HEK293 (cell line): ENCODE data around the gene KRT32.

Source experiments
- CTCF ChIA-PET: fragments of 350-600 bp; formaldehyde crosslinking; extraction: SDS; loops from one replicate; lab custom pipeline; 2021; ENCODE audit warnings: antibody characterized with exemption; lab: Yijun Ruan, JAX
- POLR2A ChIA-PET: fragments of 300-600 bp; formaldehyde crosslinking; extraction: SDS; loops from one replicate; lab custom pipeline; 2020; ENCODE audit warnings: antibody characterized with exemption, inconsistent platforms; lab: Yijun Ruan, JAX
- H3K27ac ChIP-seq: fragments of 200-500 bp; sonication (Bioruptor generic); 2 replicates; pipeline ENCODE4 v1.5.1; 2014; ENCODE audit warnings: low read depth, low read length, control low read depth, inconsistent platforms; ENCODE audit errors: extremely low read depth
- H3K36me3 ChIP-seq, 2 experiments: fragments of 200-500 bp in 1 of 2; sonication (Bioruptor generic) in 1 of 2; 1 replicate in 1 of 2; 2 replicates in 1 of 2; pipeline ENCODE4 v1.5.1; 2014 to 2017; ENCODE audit warnings: inconsistent platforms in 2 of 2, low read length in 2 of 2; ENCODE audit not compliant: control insufficient read depth in 2 of 2, insufficient read depth in 1 of 2
- H3K4me1 ChIP-seq: fragments of 200-500 bp; sonication (Bioruptor generic); 2 replicates; pipeline ENCODE4 v1.5.1; 2014; ENCODE audit warnings: mild to moderate bottlenecking, low read length, inconsistent platforms; ENCODE audit not compliant: control insufficient read depth, insufficient read depth
- H3K4me3 ChIP-seq: 2 replicates; pipeline ENCODE4 v1.5.1; 2011; ENCODE audit warnings: low read depth, mild to moderate bottlenecking, control low read depth, low read length, moderate library complexity
- H3K9me3 ChIP-seq: fragments of 200-500 bp; sonication (Bioruptor generic); 2 replicates; pipeline ENCODE4 v1.5.1; 2014; ENCODE audit warnings: low read depth, low read length, inconsistent platforms; ENCODE audit not compliant: control insufficient read depth, insufficient read depth
- MEIS1 ChIP-seq: sonication (generic); formaldehyde crosslinking; IDR thresholded peaks from 2 replicates; pipeline ENCODE4 v1.8.1; 2022; ENCODE audit warnings: missing genetic modification reagents, mild to moderate bottlenecking, borderline replicate concordance
- WT1 ChIP-seq: fragments of 450-650 bp; formaldehyde crosslinking; IDR thresholded peaks from 2 replicates; pipeline ENCODE4 v1.5.1; 2016; ENCODE audit warnings: missing biosample characterization, missing genetic modification characterization
- ZBTB21 ChIP-seq: fragments of 450-650 bp; formaldehyde crosslinking; IDR thresholded peaks from 2 replicates; pipeline ENCODE4 v1.5.1; 2017; ENCODE audit warnings: missing biosample characterization, missing genetic modification characterization
- ZNF146 ChIP-seq: fragments of 450-650 bp; formaldehyde crosslinking; IDR thresholded peaks from 2 replicates; pipeline ENCODE4 v1.5.1; 2016; ENCODE audit warnings: missing biosample characterization, missing genetic modification characterization
- ZNF19 ChIP-seq: fragments of 450-650 bp; formaldehyde crosslinking; IDR thresholded peaks from 2 replicates; pipeline ENCODE4; 2016; ENCODE audit warnings: missing biosample characterization, missing genetic modification characterization, low read depth
- ZNF366 ChIP-seq: fragments of 450-650 bp; formaldehyde crosslinking; conservative IDR thresholded peaks from 2 replicates; pipeline ENCODE4 v1.5.1; 2016; ENCODE audit warnings: missing biosample characterization, missing genetic modification characterization
- ZNF37A ChIP-seq: fragments of 450-650 bp; IDR thresholded peaks from 2 replicates; pipeline ENCODE4 v1.5.1; 2018; ENCODE audit warnings: missing biosample characterization, missing genetic modification characterization
- ZNF404 ChIP-seq: fragments of 450-650 bp; formaldehyde crosslinking; IDR thresholded peaks from 2 replicates; pipeline ENCODE4 v1.5.1; 2017; ENCODE audit warnings: missing biosample characterization, missing genetic modification characterization
- ZNF529 ChIP-seq: fragments of 450-650 bp; formaldehyde crosslinking; IDR thresholded peaks from 2 replicates; pipeline ENCODE4 v1.5.1; 2017; ENCODE audit warnings: missing genetic modification characterization, missing biosample characterization; ENCODE audit not compliant: insufficient replicate concordance
- ZNF548 ChIP-seq: fragments of 450-650 bp; formaldehyde crosslinking; IDR thresholded peaks from 2 replicates; pipeline ENCODE4 v1.5.1; 2016; ENCODE audit warnings: missing biosample characterization, missing genetic modification characterization
- ZNF560 ChIP-seq: fragments of 450-650 bp; formaldehyde crosslinking; IDR thresholded peaks from 2 replicates; pipeline ENCODE4 v1.5.1; 2017; ENCODE audit warnings: missing biosample characterization, missing genetic modification characterization, borderline replicate concordance
- ZNF610 ChIP-seq: fragments of 450-650 bp; formaldehyde crosslinking; IDR thresholded peaks from 2 replicates; pipeline ENCODE4 v1.5.1; 2016; ENCODE audit warnings: missing biosample characterization, missing genetic modification characterization, borderline replicate concordance
- ZNF626 ChIP-seq: fragments of 450-650 bp; sonication (Bioruptor Pico); formaldehyde crosslinking; IDR thresholded peaks from 2 replicates; pipeline ENCODE4 v1.5.1; 2018; ENCODE audit warnings: missing biosample characterization, missing genetic modification characterization, inconsistent platforms
- ZNF654 ChIP-seq: fragments of 450-650 bp; formaldehyde crosslinking; IDR thresholded peaks from 2 replicates; pipeline ENCODE4 v1.5.1; 2016; ENCODE audit warnings: low read depth, missing biosample characterization, missing genetic modification characterization
- TF ChIP-seq, protein P1 (sequence below): fragments of 450-650 bp; formaldehyde crosslinking; IDR thresholded peaks from 2 replicates; pipeline ENCODE4 v1.5.1; 2016; ENCODE audit warnings: missing biosample characterization, missing genetic modification characterization, low read depth
- TF ChIP-seq, protein P2 (sequence below): fragments of 450-650 bp; formaldehyde crosslinking; IDR thresholded peaks from 2 replicates; pipeline ENCODE4 v1.5.1; 2016; ENCODE audit warnings: missing biosample characterization, missing genetic modification characterization, borderline replicate concordance
- TF ChIP-seq, protein P3 (sequence below): fragments of 450-650 bp; formaldehyde crosslinking; IDR thresholded peaks from 2 replicates; pipeline ENCODE4 v1.5.1; 2016; ENCODE audit warnings: missing biosample characterization, missing genetic modification characterization
- TF ChIP-seq, protein P4 (sequence below): fragments of 450-650 bp; formaldehyde crosslinking; IDR thresholded peaks from 2 replicates; pipeline ENCODE4 v1.5.1; 2016; ENCODE audit warnings: missing biosample characterization, missing genetic modification characterization, borderline replicate concordance
- TF ChIP-seq, protein P5 (sequence below): fragments of 450-650 bp; IDR thresholded peaks from 2 replicates; pipeline ENCODE4 v1.5.1; 2018; ENCODE audit warnings: missing biosample characterization, mild to moderate bottlenecking, missing genetic modification characterization
- TF ChIP-seq, protein P6 (sequence below): fragments of 450-650 bp; formaldehyde crosslinking; IDR thresholded peaks from 2 replicates; pipeline ENCODE4 v1.5.1; 2016; ENCODE audit warnings: missing biosample characterization, missing genetic modification characterization

Gene KRT32

DNA sequence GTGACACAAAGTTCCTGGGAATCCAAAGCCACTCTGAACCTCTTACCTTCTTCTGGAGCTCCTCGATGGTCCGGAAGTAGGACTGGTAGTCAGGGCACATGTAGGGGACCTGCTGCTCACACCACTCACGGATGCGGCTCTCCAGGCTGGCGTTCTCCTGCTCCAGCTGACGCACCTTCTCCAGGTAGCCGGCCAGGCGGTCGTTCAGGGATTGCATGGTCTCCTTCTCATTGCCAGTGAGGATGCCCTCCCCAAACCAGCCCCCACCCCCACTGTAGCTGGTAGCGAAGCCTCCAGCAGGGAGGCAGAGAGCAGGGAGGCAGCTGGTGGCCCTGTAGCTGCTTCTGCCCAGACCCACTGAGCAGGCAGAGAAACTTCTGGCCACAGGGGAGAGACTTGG is 13.4 kb upstream of the KRT32 start:
- no peak overlapping the region for H3K4me3 ChIP-seq
- no peak overlapping the region for H3K27ac ChIP-seq
- H3K4me1 ChIP-seq = no peaks in the 10 kb centered on the region
- no peaks in the 10 kb centered on the region for H3K36me3 ChIP-seq
- POLR2A ChIA-PET = no interaction called here
- no peak for TF ChIP-seq ZNF548 (tag by site-specific recombination)
- TF ChIP-seq, protein P1, sequence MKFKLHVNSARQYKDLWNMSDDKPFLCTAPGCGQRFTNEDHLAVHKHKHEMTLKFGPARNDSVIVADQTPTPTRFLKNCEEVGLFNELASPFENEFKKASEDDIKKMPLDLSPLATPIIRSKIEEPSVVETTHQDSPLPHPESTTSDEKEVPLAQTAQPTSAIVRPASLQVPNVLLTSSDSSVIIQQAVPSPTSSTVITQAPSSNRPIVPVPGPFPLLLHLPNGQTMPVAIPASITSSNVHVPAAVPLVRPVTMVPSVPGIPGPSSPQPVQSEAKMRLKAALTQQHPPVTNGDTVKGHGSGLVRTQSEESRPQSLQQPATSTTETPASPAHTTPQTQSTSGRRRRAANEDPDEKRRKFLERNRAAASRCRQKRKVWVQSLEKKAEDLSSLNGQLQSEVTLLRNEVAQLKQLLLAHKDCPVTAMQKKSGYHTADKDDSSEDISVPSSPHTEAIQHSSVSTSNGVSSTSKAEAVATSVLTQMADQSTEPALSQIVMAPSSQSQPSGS = no peak
- TF ChIP-seq, protein P2, sequence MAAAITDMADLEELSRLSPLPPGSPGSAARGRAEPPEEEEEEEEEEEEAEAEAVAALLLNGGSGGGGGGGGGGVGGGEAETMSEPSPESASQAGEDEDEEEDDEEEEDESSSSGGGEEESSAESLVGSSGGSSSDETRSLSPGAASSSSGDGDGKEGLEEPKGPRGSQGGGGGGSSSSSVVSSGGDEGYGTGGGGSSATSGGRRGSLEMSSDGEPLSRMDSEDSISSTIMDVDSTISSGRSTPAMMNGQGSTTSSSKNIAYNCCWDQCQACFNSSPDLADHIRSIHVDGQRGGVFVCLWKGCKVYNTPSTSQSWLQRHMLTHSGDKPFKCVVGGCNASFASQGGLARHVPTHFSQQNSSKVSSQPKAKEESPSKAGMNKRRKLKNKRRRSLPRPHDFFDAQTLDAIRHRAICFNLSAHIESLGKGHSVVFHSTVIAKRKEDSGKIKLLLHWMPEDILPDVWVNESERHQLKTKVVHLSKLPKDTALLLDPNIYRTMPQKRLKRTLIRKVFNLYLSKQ = no peak
- TF ChIP-seq ZNF146 = no peak
- no peak for TF ChIP-seq ZNF610
- TF ChIP-seq, protein P3, sequence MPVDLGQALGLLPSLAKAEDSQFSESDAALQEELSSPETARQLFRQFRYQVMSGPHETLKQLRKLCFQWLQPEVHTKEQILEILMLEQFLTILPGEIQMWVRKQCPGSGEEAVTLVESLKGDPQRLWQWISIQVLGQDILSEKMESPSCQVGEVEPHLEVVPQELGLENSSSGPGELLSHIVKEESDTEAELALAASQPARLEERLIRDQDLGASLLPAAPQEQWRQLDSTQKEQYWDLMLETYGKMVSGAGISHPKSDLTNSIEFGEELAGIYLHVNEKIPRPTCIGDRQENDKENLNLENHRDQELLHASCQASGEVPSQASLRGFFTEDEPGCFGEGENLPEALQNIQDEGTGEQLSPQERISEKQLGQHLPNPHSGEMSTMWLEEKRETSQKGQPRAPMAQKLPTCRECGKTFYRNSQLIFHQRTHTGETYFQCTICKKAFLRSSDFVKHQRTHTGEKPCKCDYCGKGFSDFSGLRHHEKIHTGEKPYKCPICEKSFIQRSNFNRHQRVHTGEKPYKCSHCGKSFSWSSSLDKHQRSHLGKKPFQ (tag by site-specific recombination) = no peak
- no peak for TF ChIP-seq ZNF404
- no peak for TF ChIP-seq ZNF19
- TF ChIP-seq ZNF560 (tag by site-specific recombination) = no peak
- TF ChIP-seq ZNF366 (tag by site-specific recombination) = no peak
- TF ChIP-seq WT1 (tag by site-specific recombination) = no peak
- TF ChIP-seq ZBTB21 (tag by site-specific recombination) = no peak
- TF ChIP-seq, protein P4, sequence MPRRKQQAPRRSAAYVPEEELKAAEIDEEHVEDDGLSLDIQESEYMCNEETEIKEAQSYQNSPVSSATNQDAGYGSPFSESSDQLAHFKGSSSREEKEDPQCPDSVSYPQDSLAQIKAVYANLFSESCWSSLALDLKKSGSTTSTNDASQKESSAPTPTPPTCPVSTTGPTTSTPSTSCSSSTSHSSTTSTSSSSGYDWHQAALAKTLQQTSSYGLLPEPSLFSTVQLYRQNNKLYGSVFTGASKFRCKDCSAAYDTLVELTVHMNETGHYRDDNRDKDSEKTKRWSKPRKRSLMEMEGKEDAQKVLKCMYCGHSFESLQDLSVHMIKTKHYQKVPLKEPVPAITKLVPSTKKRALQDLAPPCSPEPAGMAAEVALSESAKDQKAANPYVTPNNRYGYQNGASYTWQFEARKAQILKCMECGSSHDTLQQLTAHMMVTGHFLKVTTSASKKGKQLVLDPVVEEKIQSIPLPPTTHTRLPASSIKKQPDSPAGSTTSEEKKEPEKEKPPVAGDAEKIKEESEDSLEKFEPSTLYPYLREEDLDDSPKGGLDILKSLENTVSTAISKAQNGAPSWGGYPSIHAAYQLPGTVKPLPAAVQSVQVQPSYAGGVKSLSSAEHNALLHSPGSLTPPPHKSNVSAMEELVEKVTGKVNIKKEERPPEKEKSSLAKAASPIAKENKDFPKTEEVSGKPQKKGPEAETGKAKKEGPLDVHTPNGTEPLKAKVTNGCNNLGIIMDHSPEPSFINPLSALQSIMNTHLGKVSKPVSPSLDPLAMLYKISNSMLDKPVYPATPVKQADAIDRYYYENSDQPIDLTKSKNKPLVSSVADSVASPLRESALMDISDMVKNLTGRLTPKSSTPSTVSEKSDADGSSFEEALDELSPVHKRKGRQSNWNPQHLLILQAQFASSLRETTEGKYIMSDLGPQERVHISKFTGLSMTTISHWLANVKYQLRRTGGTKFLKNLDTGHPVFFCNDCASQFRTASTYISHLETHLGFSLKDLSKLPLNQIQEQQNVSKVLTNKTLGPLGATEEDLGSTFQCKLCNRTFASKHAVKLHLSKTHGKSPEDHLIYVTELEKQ (tag by site-specific recombination) = no peak
- TF ChIP-seq, protein P5, sequence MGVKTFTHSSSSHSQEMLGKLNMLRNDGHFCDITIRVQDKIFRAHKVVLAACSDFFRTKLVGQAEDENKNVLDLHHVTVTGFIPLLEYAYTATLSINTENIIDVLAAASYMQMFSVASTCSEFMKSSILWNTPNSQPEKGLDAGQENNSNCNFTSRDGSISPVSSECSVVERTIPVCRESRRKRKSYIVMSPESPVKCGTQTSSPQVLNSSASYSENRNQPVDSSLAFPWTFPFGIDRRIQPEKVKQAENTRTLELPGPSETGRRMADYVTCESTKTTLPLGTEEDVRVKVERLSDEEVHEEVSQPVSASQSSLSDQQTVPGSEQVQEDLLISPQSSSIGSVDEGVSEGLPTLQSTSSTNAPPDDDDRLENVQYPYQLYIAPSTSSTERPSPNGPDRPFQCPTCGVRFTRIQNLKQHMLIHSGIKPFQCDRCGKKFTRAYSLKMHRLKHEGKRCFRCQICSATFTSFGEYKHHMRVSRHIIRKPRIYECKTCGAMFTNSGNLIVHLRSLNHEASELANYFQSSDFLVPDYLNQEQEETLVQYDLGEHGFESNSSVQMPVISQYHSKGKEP (tag by site-specific recombination) = no peak
- TF ChIP-seq ZNF37A (tag by site-specific recombination) = no peak
- no peak for TF ChIP-seq ZNF654 (tag by site-specific recombination)
- no peak for TF ChIP-seq ZNF529 (tag by site-specific recombination)
- TF ChIP-seq, protein P6, sequence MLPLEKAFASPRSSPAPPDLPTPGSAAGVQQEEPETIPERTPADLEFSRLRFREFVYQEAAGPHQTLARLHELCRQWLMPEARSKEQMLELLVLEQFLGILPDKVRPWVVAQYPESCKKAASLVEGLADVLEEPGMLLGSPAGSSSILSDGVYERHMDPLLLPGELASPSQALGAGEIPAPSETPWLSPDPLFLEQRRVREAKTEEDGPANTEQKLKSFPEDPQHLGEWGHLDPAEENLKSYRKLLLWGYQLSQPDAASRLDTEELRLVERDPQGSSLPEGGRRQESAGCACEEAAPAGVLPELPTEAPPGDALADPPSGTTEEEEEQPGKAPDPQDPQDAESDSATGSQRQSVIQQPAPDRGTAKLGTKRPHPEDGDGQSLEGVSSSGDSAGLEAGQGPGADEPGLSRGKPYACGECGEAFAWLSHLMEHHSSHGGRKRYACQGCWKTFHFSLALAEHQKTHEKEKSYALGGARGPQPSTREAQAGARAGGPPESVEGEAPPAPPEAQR (tag by site-specific recombination) = no peak
- no peak for TF ChIP-seq ZNF626 (tag by site-specific recombination)
- TF ChIP-seq MEIS1 (CRISPR knock-in tag) = no peak
- TF ChIP-seq, all 188 proteins: peak for 0
- H3K9me3 ChIP-seq = no peaks in the 10 kb centered on the region
- CTCF ChIA-PET = interaction anchor here (1.0 to 1.6 kb wide), 4 partner anchors 17 to 182 kb away, joined by 3 to 7 read pairs (median 4); no protein-coding TSS in a partner anchor
